Nephron (organoid): ENCODE data around the gene SPATS2.

Experiments
- H3K27ac Mint-ChIP-seq, 3 experiments: 2 replicates each; pipeline ENCODE4 v1.8.0; 2020; ENCODE audit warnings: mixed read lengths in 3 of 3, mild to moderate bottlenecking in 2 of 3, moderate library complexity in 1 of 3
- H3K27me3 Mint-ChIP-seq: 2 replicates; pipeline ENCODE4 v1.8.0; 2021; ENCODE audit warnings: low read depth, mild to moderate bottlenecking, moderate library complexity, mixed read lengths
- H3K36me3 Mint-ChIP-seq: 2 replicates; pipeline ENCODE4 v1.8.0; 2020; ENCODE audit warnings: low read depth, mixed read lengths
- H3K4me1 Mint-ChIP-seq: 2 replicates; pipeline ENCODE4 v1.8.0; 2020; ENCODE audit warnings: mixed read lengths
- H3K4me3 Mint-ChIP-seq, 3 experiments: 2 replicates each; pipeline ENCODE4 v1.8.0; 2020; ENCODE audit warnings: mild to moderate bottlenecking in 3 of 3, mixed read lengths in 3 of 3, moderate library complexity in 2 of 3
- H3K9me3 Mint-ChIP-seq: 2 replicates; pipeline ENCODE4 v1.8.0; 2020; ENCODE audit warnings: mixed read lengths
- TF ChIP-seq, protein P1 (sequence below), 3 experiments: fragments of 200-600 bp; sonication (generic); IDR thresholded peaks; one replicate each; pipeline ENCODE4 v1.5.0; 2021; ENCODE audit warnings: antibody characterized with exemption in 3 of 3; ENCODE audit not compliant: unreplicated experiment in 3 of 3

SPATS2 gene

DNA sequence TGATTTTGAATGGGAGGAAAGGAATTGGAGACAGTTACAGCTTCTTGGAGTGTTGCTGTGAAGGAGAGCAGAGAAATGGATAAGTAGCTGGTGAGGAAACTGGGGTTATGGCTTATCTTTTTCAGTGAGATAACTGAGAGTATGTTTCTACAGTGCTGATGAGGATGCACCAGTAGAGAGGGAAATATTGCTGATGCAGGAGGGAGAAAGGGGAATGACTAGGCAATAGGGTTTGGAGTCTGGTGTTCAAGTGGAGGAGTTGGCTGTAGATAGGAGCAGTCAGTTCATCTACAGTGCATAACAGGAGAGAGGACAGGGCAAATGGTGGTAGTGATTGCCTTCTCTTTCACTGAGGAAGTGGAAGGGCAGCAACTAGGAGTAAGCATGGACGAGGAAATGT, 33.0 kb downstream of the SPATS2 start:
- TF ChIP-seq, protein P1, sequence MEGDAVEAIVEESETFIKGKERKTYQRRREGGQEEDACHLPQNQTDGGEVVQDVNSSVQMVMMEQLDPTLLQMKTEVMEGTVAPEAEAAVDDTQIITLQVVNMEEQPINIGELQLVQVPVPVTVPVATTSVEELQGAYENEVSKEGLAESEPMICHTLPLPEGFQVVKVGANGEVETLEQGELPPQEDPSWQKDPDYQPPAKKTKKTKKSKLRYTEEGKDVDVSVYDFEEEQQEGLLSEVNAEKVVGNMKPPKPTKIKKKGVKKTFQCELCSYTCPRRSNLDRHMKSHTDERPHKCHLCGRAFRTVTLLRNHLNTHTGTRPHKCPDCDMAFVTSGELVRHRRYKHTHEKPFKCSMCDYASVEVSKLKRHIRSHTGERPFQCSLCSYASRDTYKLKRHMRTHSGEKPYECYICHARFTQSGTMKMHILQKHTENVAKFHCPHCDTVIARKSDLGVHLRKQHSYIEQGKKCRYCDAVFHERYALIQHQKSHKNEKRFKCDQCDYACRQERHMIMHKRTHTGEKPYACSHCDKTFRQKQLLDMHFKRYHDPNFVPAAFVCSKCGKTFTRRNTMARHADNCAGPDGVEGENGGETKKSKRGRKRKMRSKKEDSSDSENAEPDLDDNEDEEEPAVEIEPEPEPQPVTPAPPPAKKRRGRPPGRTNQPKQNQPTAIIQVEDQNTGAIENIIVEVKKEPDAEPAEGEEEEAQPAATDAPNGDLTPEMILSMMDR (IDR thresholded peaks at IDR 0.05; ENCODE audit: unreplicated experiment in 3 of 3) = no peak

DNA sequence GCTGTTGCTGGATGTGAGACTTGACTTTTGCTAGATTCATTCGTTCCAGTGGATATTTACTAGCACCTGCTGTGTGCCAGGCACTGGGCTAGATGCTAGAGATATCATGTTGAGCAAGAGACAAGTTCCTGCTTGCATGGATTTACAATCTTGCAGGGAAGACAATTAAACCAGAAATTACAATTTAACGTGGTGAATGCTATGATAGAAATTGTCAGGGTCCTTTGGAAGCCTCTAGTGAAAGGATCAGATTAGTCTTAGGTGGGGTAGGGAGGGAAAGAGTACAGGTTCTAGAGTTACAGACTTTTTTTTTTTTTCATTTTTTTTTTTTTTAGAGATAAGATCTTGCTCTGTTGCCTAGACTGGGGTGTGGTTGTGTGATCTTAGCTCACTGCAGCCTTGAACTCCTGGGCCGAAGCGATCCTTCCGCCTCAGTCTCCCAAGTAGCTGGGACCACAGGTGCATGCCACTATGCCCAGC, 36.7 kb downstream of the SPATS2 start:
- Mint-ChIP-seq H3K27ac (no peak overlapping the region), H3K9me3 (no peaks in the 10 kb centered on the region)
- TF ChIP-seq, protein P1 (IDR thresholded peaks at IDR 0.05; ENCODE audit: unreplicated experiment in 3 of 3) = no peak

More for the DNA sequence above, 33.0 kb downstream of the SPATS2 start:
- H3K27me3 Mint-ChIP-seq = no peaks in the 10 kb centered on the region
- no peaks in the 10 kb centered on the region for H3K9me3 Mint-ChIP-seq
- H3K4me3 Mint-ChIP-seq = no peak overlapping the region
- H3K27ac Mint-ChIP-seq = no peak overlapping the region
- peaks cover 17% of the 10 kb centered on the region for H3K4me1 Mint-ChIP-seq
- peaks cover 10% of the 10 kb centered on the region for H3K36me3 Mint-ChIP-seq

GRCh38 chr12:49404956-49405355, 37.7 kb downstream of the SPATS2 start:
- no peak overlapping the region for H3K27ac Mint-ChIP-seq
- no peaks in the 10 kb centered on the region for H3K9me3 Mint-ChIP-seq
- H3K36me3 Mint-ChIP-seq = peaks cover 10% of the 10 kb centered on the region
- TF ChIP-seq, protein P1 (IDR thresholded peaks at IDR 0.05; ENCODE audit: unreplicated experiment in 3 of 3) = no peak
- no peak overlapping the region for H3K4me3 Mint-ChIP-seq
- peaks cover 11% of the 10 kb centered on the region for H3K4me1 Mint-ChIP-seq
- no peaks in the 10 kb centered on the region for H3K27me3 Mint-ChIP-seq

More for the DNA sequence above, 36.7 kb downstream of the SPATS2 start:
- Mint-ChIP-seq H3K4me3 (no peak overlapping the region), H3K27me3 (no peaks in the 10 kb centered on the region), H3K36me3 (peaks cover 6% of the 10 kb centered on the region), H3K4me1 (peaks cover 11% of the 10 kb centered on the region)

DNA sequence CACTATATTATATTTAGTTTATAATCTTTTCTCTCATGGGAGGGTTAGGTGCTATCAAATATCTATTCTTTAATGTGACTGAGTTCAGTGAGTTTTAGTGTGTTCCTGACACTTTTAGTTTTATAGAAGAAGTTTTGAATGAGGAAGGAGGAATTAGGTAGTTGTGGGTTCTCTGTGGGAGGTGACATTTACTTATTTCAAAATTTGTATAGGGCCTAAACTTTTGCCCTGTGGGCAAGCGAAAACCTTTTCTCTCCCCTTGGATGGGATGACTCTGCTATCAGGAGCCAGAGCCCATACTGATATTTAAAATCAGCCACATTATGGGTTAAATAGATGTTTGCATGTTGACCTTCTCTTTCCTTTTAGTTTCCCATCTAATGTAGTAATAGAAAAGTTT, 43.6 kb downstream of the SPATS2 start:
- H3K36me3 Mint-ChIP-seq = peaks cover 24% of the 10 kb centered on the region
- H3K9me3 Mint-ChIP-seq = no peaks in the 10 kb centered on the region
- H3K27ac Mint-ChIP-seq = no peak overlapping the region
- H3K4me1 Mint-ChIP-seq = no peaks in the 10 kb centered on the region
- TF ChIP-seq, protein P1 (IDR thresholded peaks at IDR 0.05; ENCODE audit: unreplicated experiment in 3 of 3) = no peak
- no peaks in the 10 kb centered on the region for H3K27me3 Mint-ChIP-seq
- no peak overlapping the region for H3K4me3 Mint-ChIP-seq

DNA sequence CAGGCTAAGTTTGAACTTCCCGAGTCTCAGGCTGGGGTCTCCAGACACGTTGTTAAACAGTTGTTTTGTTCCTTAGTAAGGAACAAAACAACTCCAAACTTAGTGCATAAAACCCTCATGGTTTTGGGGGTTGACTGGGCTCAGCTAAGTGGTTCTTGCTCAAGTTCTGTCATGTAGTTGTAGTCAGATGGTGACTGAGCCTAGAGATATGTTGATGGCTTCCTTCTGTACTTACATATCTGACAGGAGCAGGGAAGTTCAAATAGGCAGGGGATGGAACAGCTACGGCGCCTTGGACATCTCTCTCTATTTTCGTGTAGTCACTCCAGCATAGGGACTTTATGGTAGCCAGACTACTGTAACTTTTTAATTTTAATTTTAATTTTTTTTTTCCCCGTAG, 45.7 kb downstream of the SPATS2 start:
- H3K9me3 Mint-ChIP-seq = no peaks in the 10 kb centered on the region
- peaks cover 3% of the 10 kb centered on the region for H3K4me1 Mint-ChIP-seq

DNA sequence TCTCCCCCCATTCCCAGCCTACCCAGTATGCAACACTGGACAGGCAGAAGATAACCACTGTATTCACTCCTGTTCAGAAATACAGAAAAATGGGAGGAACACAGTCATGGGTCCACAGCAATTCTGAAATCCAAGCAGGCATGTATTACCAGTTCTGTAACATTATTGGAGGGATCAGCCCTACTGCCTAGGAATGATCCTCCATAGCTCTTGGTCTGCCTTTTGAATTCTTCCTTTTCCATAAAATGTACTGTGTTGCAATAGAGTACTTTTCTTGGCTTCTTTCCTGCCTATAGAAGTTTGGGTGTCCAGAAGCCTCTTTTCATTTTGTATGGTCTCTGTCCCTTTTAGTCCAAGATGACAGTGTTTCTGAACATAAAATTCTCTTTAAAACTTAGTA, 46.5 kb downstream of the SPATS2 start:
- no peak overlapping the region for H3K4me3 Mint-ChIP-seq
- H3K36me3 Mint-ChIP-seq = peaks cover 23% of the 10 kb centered on the region
- H3K27me3 Mint-ChIP-seq = no peaks in the 10 kb centered on the region
- peaks cover 6% of the 10 kb centered on the region for H3K4me1 Mint-ChIP-seq
- TF ChIP-seq, protein P1 (IDR thresholded peaks at IDR 0.05; ENCODE audit: unreplicated experiment in 3 of 3) = no peak
- H3K9me3 Mint-ChIP-seq = no peaks in the 10 kb centered on the region
- no peak overlapping the region for H3K27ac Mint-ChIP-seq

More for the DNA sequence above, 45.7 kb downstream of the SPATS2 start:
- Mint-ChIP-seq H3K27ac (no peak overlapping the region), H3K4me3 (no peak overlapping the region), H3K36me3 (peaks cover 23% of the 10 kb centered on the region), H3K27me3 (no peaks in the 10 kb centered on the region)
- TF ChIP-seq, protein P1 (IDR thresholded peaks at IDR 0.05; ENCODE audit: unreplicated experiment in 3 of 3) = no peak
